GM18511 (cell line): ENCODE data around the gene ANKRD13A.
A peak's percentile ranks its signal among the peaks of the same experiment; 100 is the strongest.
"Not testable (repeated sequence)": the region's sequence is repeated elsewhere in the genome, so short reads cannot be mapped to it uniquely, and the experiment has no call there.

Experiments
- ATAC-seq: cut with Tn5 transposase; IDR thresholded peaks from one replicate; pipeline ENCODE4 v1.9.1; 2021; ENCODE audit warnings: mild to moderate bottlenecking, moderate library complexity; ENCODE audit not compliant: unreplicated experiment

The ANKRD13A gene

GRCh38 chr12:110006115-110006514 is 6.9 kb downstream of the ANKRD13A start:
- ATAC-seq = no peak

- ATAC-seq = no peak
These were observed 8.7 kb downstream of the ANKRD13A start for GRCh38 chr12:110007881-110008280.

GRCh38 chr12:110008681-110009398 is 9.6 kb downstream of the ANKRD13A start:
- ATAC-seq = not testable (repeated sequence)

DNA sequence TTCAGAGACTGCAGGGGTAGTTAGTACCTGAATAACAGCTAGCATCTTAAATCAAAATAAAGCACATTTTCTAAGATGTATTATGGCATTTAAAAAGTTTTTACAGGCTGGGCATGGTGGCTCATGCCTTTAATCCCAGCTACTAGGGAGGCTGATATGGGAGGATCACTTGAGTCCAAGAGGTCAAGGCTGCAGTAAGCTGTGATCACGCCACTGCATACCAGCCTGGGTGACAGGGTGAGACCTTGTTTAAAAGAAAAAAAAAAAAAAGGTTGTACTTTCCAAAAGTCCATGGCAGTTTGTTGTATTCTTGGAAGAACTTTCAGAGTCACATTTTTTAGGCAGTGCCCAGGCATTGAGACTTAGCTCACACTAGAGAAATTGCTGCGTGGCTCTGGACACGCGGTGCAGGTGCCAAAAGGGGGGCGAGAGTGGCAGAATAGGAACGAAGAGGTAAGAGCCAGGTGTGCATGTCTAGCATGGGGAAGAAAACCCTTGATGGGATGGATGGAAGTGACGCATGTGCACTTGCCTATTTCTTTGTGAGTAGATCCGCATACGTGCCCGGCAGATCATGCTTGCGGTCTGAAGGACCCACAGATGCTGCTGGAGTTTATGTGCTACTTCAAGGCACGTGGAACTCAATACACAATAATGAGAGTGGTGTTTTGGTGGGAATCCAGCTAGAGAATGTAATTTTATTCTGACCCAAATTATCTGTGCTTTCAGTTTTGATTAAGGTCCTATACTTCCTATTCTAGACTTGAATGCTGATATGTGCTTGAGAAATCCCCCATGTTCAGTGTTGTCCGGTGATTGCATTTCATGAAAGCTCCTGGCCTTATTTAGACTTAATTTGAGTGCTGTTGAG is 11.9 kb downstream of the ANKRD13A start:
- no peak for ATAC-seq

DNA sequence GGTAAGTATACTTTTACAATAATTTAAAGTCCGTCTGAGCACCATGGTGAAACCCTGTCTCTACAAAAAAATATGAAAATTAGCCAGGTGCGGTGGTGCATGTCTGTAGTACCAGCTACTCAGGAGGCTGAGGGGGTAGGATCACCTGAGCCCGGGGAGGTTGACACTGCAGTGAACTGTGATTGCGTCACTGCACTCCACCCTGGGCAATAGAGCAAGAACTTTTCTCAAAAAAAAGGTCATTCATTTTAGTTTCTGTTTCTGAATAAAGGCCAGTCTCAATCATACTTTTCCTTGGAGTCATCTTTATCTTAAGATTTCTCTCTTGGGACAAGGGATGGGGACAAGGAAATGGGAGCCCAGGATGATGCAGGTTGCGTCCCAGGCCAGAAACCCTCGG is 12.9 kb downstream of the ANKRD13A start:
- peak; percentile 83 for ATAC-seq

DNA sequence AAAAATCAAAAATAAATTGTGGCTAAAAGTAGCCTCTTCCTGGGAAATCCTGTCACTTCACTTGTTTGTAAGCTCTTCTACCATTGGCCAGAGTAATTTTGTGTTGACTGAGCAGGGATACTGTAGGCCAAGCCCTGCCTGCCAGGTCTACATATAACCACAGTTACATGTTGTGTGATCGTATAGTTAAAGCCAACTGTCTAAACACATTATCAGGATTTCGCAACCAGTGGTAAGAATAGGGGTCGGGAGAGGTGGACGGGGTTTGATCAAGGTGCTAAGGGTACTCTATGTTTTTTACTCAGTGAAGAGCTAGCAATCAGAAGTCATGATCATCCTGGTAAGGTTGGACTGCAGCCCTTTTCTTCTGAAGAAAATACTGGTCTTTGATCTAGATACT is 13.4 kb downstream of the ANKRD13A start:
- ATAC-seq = no peak

GRCh38 chr12:110015132-110015531 is 15.9 kb downstream of the ANKRD13A start:
- ATAC-seq = no peak

GRCh38 chr12:110020956-110021355 is 21.7 kb downstream of the ANKRD13A start:
- ATAC-seq = no peak

- ATAC-seq = no peak
These were observed 24.1 kb downstream of the ANKRD13A start for GRCh38 chr12:110023059-110023980.

DNA sequence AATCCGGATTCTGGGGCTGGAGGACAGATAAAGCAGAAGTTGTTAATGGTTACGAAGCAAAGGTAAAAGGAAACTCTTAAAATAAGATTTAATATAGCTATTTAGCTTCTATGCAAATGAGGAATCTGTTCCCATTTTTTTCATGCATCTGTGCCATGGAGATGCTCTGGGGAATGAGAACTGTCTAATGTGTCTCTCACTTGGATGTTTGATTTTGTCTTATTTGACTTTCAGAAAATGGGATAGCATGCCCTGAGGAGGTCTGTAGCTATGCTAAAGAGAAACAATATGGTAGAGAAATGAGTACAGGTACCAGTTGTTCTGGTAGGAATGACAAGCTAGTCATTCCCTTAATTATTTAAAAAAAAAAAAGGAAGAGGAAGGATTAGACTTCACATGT is 24.8 kb downstream of the ANKRD13A start:
- ATAC-seq = no peak

GRCh38 chr12:110028323-110028722 is 29.1 kb downstream of the ANKRD13A start:
- no peak for ATAC-seq

- ATAC-seq = no peak
These were observed 30.1 kb downstream of the ANKRD13A start for GRCh38 chr12:110029290-110029815.

DNA sequence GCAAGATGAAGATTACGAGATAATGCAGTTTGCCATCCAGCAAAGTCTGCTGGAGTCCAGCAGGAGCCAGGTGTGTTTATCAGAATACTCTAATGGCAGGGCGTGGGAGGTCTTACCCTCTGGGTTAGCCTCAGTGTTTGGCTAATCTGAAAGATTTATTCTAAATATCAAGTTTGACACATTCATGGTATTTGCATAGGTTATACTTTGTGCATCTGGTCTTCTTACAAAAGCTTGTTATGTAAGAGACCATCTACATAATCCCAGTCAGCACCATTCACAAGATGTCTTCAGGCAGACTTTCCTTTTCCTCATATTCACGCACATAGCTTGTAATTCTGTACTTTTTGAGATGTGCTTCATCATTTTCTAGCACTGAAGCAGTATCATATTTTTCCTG is 34.7 kb downstream of the ANKRD13A start:
- no peak for ATAC-seq

DNA sequence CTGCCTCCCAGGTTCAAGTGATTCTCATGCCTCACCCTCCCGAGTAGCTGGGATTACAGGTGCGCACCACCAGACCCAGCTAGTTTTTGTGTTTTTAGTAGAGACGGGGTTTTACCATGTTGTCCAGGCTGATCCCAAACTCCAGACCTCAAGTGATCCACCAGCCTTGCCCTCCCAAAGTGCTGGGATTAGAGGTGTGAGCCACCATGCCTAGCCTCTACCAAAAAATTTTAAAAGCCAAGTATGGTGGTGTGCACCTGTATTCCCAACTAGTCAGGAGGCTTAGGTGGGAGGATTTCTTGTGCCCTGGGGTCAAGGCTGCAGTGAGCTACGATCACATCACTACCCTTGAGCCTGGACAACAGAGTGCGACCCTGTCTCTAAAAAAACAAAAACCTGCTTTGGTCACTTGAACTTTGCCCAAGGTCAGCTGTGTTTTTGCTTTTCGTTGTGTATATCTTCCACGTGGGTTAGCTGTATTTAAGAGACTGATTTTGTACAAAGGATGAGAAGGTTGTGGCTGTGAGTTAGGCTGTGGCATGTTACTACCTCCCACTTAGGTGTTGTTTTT is 36.4 kb downstream of the ANKRD13A start:
- ATAC-seq = no peak

DNA sequence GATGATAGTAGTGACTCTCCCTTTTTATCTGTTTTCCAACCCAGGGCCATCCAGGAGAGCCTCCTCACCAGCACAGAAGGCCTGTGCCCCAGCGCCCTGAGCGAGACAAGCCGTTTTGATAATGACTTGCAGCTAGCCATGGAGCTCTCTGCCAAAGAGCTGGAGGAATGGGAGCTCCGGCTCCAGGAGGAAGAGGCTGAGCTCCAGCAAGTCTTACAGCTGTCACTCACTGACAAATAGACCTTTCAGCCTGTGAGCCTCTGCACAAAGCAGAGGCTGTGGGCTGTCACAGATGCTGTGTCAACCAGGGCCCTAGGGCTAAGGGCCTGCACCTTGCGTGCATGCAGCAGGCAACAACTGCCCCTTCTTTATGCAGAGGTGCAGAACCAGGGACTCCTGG is 38.1 kb downstream of the ANKRD13A start:
- no peak for ATAC-seq

DNA sequence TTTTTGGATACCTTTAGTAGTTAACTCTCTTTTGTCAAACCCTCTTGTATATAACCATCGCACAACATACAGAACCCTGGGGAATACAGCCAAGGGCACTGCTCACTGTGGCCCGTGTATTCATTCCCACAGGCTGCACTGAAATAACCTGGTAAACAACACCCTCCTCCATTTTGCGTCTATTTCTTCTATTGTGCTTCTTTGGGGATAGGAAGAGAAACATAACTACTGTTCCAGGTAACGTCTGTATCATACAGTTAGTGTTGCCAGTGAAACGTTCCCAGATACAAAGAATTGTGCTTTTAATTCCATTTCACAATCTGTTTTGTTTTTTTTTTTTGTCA is 39.5 kb downstream of the ANKRD13A start:
- no peak for ATAC-seq

GRCh38 chr12:110039085-110039807 is 40.0 kb downstream of the ANKRD13A start:
- ATAC-seq = no peak

DNA sequence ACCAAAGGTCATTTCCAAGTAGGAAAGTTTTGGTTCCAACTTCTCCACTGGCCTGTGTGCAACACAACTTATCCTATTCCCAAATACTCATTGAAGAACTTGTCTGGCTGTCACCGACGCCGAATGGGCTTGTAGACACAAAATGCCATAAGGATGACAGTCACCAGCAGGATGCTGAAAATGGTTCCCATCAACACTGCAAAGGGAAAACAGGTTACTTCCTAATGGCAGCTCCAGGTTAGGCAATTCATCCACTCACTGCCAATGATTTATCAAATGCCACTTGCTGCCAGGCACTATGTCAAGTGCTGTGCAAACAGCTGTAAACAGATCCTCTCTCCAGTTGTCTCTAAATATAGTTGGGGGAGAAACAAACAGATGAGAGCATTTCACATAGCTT is 43.0 kb downstream of the ANKRD13A start:
- no peak for ATAC-seq

GRCh38 chr12:110046451-110047187 is 47.4 kb downstream of the ANKRD13A start:
- ATAC-seq = no peak
